ENCODE results near the gene GNAI1.

GNAI1 gene

GRCh38 chr7:80106498-80107113 lies 28.0 kb upstream of the GNAI1 start:
- TF ChIP-seq CTCF (IDR thresholded peaks at IDR 0.05; ENCODE audit: low read depth, low read length) = no peak
- H3K4me3 ChIP-seq (ENCODE audit: low read depth, low read length) = no peak overlapping the region
- no peak overlapping the region for H3K27ac ChIP-seq
- H3K27me3 ChIP-seq (ENCODE audit: insufficient read depth, low read depth, severe bottlenecking) = no peaks in the 10 kb centered on the region
- no peak for DNase-seq
- H3K36me3 ChIP-seq = no peaks in the 10 kb centered on the region
- H3K9me3 ChIP-seq (ENCODE audit: severe bottlenecking) = no peaks in the 10 kb centered on the region

GRCh38 chr7:80107278-80107677 lies 27.4 kb upstream of the GNAI1 start:
- DNase-seq = no peak
- Histone ChIP-seq H3K36me3 (no peaks in the 10 kb centered on the region), H3K4me3 (ENCODE audit: low read depth, low read length) (no peak overlapping the region), H3K27ac (no peak overlapping the region), H3K9me3 (ENCODE audit: severe bottlenecking) (no peaks in the 10 kb centered on the region), H3K27me3 (ENCODE audit: insufficient read depth, low read depth, severe bottlenecking) (no peaks in the 10 kb centered on the region)
- no peak for TF ChIP-seq CTCF (IDR thresholded peaks at IDR 0.05; ENCODE audit: low read depth, low read length)

GRCh38 chr7:80110376-80110775 lies 24.3 kb upstream of the GNAI1 start:
- no peak overlapping the region for H3K4me3 ChIP-seq (ENCODE audit: low read depth, low read length)
- H3K27ac ChIP-seq = no peak overlapping the region
- H3K9me3 ChIP-seq (ENCODE audit: severe bottlenecking) = no peaks in the 10 kb centered on the region
- H3K27me3 ChIP-seq (ENCODE audit: insufficient read depth, low read depth, severe bottlenecking) = no peaks in the 10 kb centered on the region
- H3K36me3 ChIP-seq = no peaks in the 10 kb centered on the region
- TF ChIP-seq CTCF (IDR thresholded peaks at IDR 0.05; ENCODE audit: low read depth, low read length) = no peak
- DNase-seq = no peak

GRCh38 chr7:80114159-80114558 lies 20.5 kb upstream of the GNAI1 start:
- no peaks in the 10 kb centered on the region for H3K36me3 ChIP-seq
- H3K4me3 ChIP-seq (ENCODE audit: low read depth, low read length) = no peak overlapping the region
- DNase-seq = no peak
- TF ChIP-seq CTCF (IDR thresholded peaks at IDR 0.05; ENCODE audit: low read depth, low read length) = no peak
- H3K9me3 ChIP-seq (ENCODE audit: severe bottlenecking) = no peaks in the 10 kb centered on the region
- H3K27ac ChIP-seq = no peak overlapping the region
- no peaks in the 10 kb centered on the region for H3K27me3 ChIP-seq (ENCODE audit: insufficient read depth, low read depth, severe bottlenecking)

- no peak for TF ChIP-seq CTCF (IDR thresholded peaks at IDR 0.05; ENCODE audit: low read depth, low read length)
- no peaks in the 10 kb centered on the region for H3K9me3 ChIP-seq (ENCODE audit: severe bottlenecking)
- no peak for DNase-seq
Measured at GRCh38 chr7:80124526-80125264, 9.9 kb upstream of the GNAI1 start.

More at GRCh38 chr7:80124526-80125264, 9.9 kb upstream of the GNAI1 start:
- Histone ChIP-seq H3K4me3 (ENCODE audit: low read depth, low read length) (no peak overlapping the region), H3K36me3 (no peaks in the 10 kb centered on the region), H3K27me3 (ENCODE audit: insufficient read depth, low read depth, severe bottlenecking) (no peaks in the 10 kb centered on the region), H3K27ac (no peak overlapping the region)

Data from WERI-Rb-1 (cell line).